Amniotic stem cell (primary cell): Measurements from ENCODE around the gene MAPK10.

ENCODE experiments used
- DNase-seq: peaks from one replicate; lab custom pipeline; 2025; lab: John Stamatoyannopoulos, UW

MAPK10 gene

DNA sequence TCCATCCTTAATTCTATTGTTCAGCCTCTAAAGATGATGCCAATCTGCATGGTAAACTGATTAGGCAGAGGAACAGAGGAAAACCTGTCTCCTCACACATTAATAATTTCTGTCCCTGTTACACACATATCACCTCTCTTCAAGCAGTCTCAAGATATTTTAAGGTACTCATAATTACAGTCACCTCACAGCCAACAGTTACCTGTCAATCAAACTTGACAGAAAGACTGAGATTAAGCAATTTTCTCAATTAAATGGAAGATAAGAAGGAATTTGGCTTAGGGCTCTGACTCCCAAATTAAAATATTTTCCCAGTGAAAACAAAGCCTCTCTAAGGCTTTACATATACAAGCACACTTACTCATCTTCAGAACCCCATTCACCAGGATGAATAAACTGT lies 85.2 kb downstream of the MAPK10 start:
- no peak for DNase-seq

- DNase-seq = no peak
Measured at GRCh38 chr4:86272669-86273068, 87.2 kb downstream of the MAPK10 start.

DNA sequence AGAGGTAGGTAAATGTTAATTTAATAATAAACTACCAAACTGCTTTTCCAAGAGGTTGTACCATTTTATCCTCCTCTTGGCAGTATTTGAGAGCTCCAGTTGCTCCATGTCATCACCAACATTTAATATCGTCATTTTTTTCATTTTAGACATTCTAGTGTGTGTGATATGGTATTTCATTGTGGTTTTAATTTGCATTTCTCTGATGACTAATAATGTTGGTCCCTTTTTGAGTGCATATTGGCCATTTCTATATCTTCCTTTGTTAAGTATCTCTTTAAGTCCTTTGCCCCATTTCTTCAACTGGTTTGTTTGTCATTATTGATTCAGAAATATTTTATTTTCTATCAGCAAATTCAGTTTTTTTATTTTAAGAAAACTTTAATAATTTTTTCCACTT lies 88.8 kb downstream of the MAPK10 start:
- no peak for DNase-seq

GRCh38 chr4:86269354-86269753 lies 90.5 kb downstream of the MAPK10 start:
- no peak for DNase-seq

DNA sequence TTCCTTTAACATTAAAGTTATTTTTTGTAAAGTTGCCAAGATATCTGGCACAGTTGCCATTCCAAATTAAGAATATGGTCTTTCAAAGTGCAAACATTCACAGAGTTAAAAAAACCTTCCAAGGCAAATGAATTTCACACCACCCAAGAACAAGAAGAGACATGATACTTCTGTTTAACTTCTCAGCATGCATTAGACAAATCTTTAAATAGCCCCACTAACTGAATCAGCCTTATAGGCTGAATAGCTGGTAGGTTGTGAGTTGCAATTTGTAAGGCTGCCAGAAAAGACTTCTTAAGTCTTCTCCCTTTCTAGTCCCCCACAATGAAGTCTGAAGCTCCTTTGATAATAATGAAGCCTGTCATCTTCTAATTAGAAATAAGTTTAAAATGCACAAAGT lies 95.6 kb downstream of the MAPK10 start:
- DNase-seq = no peak

- DNase-seq = no peak
Measured at GRCh38 chr4:86261636-86262035, 98.2 kb downstream of the MAPK10 start.

GRCh38 chr4:86256086-86256485 lies 103.8 kb downstream of the MAPK10 start:
- DNase-seq = no peak

GRCh38 chr4:86250619-86251018 lies 109.2 kb downstream of the MAPK10 start:
- DNase-seq = no peak

DNA sequence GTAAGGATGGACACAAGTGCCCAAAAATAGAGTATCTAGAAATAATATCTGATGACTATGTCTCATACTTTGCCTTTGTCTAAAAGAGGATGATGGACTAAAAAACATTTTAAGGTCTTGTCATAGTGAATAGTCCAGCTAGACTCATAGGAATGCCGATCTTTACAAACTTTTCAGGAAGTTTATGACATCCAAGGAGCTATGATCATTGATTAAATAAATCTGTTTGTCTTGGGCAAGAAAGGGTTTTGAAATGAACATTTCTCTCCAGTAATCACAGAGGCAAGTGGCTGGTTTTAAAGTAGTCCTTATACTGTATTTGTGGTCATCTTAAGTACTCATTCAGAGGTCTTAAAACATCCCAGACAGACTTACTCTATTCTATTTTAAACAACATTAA lies 109.8 kb downstream of the MAPK10 start:
- DNase-seq = no peak

DNA sequence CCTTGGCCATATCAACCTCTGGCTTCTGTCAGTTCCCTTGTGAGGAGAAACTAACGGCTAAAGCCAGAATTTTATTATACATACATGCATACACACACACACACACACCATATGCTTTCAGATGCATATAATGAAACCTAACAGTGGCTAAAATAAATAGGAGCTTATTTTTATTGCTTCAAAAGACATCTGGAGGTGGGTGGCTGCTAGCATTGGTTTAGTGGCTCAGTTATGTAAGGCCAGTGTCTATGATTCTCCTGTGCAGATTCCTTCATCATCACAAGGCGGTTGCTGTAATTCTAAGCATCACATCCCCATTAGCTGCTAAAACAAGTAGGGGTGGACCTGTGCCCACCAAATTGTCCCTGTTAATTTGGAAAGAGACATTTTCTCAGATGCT lies 110.8 kb downstream of the MAPK10 start:
- no peak for DNase-seq

DNA sequence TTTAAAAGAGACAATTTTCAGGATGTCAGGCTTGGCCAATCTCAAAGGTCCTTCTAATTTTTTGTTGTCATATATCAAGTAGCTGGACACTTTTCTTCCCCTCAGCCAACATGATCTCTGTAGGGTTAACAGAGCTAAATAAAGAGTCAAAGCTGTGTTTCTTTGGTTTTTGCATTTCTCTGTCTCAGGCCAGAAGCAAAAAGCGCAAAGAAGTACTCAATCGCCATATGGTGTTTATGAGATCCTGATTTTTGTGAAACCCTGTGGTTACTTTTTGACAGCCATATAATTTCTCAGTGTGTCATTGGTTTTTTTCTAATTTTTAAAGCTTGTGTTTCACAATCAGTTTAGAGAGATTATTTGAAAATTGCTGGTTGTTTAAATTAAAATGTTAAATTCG lies 111.9 kb downstream of the MAPK10 start:
- no peak for DNase-seq

DNA sequence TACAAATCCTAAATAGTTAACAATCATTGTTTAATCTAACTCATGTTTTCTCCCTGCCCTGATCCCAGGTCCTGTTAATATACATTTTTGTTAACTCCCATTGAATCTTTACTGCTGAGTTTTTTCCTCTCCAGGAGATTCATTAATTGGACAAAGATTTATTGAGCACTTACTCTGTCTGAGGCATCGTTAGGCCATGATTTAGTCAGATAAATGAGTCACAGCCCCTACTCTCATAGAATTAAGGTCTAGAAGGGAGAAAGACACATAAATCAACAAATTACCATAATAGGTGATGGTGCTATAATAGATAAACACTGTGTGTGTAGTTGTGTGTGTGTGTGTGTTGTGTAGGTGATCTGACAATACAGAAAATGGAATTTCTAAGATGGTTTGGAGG lies 112.5 kb downstream of the MAPK10 start:
- DNase-seq = no peak

DNA sequence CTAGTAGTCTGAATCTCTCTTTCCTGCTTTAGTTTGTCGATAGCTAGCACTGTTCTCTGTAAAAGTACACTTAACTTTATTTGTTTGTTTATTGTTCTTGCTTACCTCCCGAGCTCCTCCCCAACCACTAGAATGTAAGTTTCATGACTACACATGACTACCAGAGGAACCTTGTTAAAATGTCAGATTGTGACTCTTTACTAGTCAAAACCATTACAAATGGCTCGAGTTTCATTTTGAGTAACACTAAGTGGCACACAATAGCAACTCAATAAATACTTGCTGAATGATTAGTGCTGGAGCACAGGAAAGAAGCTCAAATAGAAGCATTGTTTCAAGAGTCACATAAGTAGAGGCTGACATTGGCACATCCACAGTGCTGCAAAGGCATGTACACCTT lies 116.1 kb downstream of the MAPK10 start:
- no peak for DNase-seq

DNA sequence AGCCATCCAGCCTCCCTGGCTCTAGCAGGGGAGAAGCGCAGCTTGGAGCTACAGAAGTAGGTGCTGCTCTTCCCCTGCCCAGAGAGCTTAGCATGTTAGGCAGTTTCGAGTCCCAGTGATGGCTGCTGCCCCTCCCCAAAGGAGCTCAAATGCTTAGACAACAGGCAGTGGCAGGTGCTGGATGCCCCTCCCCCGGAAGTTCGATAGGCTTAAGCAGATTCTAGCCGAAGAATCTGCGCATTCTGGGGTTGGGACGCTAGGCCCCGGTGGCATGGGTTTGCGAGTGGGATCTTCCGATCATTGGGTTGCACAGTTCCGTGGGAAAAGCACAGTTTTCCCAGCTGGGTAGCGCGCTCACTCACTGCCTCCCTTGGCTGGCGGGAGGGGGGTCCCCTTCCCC lies 117.2 kb downstream of the MAPK10 start:
- no peak for DNase-seq

GRCh38 chr4:86235549-86235948 lies 124.3 kb downstream of the MAPK10 start:
- no peak for DNase-seq

GRCh38 chr4:86233681-86234080 lies 126.2 kb downstream of the MAPK10 start:
- no peak for DNase-seq

DNA sequence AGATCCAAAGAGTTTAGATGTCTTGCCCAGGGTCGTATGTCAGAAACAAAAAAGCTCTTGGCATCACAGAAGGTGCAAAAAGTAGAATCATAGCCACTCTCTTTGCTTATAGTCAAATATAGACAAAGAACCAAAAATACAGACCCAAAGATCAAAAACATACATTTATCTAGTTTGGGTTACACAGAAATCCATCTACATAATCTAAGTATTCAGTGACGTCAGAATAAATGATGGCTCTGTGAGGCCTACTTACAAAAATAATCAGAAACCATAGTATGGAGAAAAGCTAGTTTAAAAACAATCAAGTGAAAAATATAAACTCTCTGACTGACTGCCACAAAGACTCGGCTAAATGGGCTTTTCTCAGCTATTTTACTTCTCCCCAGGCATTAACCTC lies 126.8 kb downstream of the MAPK10 start:
- no peak for DNase-seq

GRCh38 chr4:86223472-86223871 lies 136.4 kb downstream of the MAPK10 start:
- DNase-seq = no peak

DNA sequence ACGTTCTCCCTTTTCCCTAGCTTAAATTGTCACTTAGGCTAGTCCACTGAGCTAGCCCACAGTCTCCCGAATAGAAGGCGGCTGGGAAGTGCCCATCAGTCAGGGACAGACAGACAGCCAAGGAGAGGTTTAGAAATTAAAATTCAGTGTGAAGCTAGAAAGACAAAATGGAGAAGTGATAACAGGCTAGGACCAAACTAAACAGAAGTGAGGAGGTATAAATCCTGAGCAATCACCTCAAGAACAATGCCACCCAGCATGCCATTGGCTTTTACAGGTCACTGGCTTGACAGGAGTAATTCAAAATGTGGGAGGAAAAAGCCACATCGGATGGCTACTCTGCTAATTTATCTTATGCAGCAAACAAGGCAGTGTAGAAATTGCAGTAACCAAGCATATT lies 138.9 kb downstream of the MAPK10 start:
- DNase-seq = no peak

DNA sequence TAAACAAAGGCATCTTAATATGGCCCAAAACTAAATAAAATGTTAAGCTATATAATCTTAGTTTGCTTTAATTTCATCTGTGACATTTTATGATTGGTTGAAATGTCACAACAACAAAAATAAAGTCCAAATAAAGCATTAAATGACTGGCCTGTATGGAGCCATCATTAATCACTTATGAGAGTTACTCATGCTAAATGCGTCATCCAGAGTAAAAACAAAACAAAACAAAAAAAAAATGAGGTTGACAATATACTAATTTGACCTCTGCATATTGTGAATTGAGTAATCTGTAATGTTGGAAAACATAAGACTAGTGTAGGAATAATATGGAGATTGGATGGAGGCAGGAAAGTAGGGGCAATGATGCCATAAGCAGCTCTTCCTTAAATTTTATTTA lies 139.7 kb downstream of the MAPK10 start:
- no peak for DNase-seq

- no peak for DNase-seq
Measured at GRCh38 chr4:86218746-86219473, 140.9 kb downstream of the MAPK10 start.

DNA sequence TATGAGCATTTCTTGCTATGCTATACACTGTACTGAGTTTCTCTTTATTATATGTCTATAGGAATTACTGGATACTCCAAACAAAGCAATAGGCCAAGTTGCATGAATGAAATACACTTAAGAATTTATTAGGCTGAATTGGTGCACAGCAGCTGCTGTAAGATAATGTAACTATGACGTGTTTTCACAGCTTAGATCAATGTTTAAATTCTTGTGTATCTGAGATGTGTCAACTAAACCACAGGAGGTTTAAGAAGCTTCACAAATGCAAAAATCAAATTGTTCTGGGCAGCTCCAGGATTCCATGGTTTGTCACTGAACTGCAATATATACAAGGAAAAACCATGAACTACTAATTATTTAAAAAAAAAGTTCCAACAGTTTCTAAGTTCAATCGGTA lies 156.7 kb downstream of the MAPK10 start:
- no peak for DNase-seq

DNA sequence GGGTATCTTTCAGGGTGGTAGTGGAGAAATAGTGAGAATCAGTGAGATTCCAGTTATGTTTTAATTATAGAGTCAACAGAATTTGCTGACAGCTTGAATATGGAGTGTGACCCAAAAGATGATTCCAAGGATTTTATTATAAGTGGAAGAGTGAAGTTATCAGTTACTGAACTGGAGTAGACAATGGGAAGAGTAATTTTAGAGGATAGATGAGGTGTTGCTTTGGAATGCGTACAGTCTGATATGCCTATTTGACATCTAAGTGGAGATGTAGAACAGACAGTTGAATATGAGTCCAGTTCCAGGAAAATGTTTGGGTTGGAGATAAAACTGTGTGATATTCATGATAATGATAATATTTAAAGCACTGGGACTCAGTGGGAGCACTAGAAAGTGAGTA lies 174.2 kb downstream of the MAPK10 start:
- no peak for DNase-seq

DNA sequence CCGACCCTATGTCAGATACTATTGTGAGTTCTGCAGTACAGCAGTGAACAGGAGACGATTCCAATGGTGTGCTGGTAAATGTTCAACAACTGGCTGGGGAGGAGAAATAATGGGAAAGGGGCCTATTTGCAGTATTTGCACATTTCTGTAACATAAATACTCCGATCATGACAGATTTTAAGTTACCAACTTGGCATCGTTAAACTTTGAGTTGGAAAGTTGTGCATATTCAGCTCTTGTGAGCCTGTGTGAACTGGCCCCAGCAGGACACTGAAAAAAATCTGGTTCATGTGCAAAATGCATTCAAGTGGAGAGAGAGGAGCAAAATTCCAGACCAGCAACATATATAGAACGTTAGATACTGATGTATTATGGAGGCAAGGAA lies 175.0 kb downstream of the MAPK10 start:
- no peak for DNase-seq
